GM12801 (cell line): ENCODE results near the gene PDE4C.

Source experiments
- CTCF ChIP-seq: IDR thresholded peaks from one replicate; pipeline ENCODE4 v1.5.1; 2011; ENCODE audit warnings: control low read depth; ENCODE audit not compliant: insufficient read length; ENCODE audit errors: extremely low read depth

The PDE4C gene

GRCh38 chr19:18191640-18192062 is 34.6 kb downstream of the PDE4C start:
- TF ChIP-seq CTCF: no peak

- no peak for TF ChIP-seq CTCF
These were observed 36.0 kb downstream of the PDE4C start for GRCh38 chr19:18190278-18190677.

DNA sequence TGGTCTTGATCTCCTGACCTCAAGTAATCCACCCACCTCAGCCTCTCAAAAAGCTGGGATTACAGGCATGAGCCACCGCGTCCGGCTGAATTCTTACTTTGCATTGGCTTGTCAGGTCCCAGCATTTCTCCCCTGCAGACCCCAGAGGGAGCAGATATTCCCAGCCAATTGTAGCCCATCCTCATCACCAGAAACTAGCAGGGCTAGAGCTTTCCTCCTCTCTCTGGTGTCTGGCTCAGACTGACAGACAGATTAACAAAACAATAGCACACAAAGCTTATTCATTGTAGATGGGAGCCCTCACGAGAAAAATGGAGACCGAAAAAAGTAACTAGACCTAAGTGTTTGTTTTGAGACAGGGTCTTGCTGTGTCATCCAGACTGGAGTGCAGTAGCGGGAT is 40.7 kb downstream of the PDE4C start:
- no peak for TF ChIP-seq CTCF

DNA sequence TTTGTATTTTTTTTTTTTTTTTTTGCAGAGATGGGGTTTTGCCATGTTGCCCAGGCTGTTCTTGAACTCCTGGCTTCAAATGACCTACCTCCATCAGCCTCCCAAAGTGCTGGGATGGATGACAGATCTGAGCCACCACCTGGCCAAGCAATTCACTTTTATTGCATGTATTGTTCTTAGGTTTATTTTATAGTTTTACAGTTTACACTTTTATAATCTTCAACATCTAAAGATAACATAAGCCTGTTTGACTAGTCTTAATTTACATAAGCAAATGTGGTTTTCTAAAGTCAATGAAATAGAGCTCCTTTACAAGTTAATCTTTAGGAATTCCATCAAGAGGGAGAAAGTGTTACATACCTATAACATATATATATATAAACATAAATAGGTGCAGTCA is 42.7 kb downstream of the PDE4C start:
- TF ChIP-seq CTCF: no peak

DNA sequence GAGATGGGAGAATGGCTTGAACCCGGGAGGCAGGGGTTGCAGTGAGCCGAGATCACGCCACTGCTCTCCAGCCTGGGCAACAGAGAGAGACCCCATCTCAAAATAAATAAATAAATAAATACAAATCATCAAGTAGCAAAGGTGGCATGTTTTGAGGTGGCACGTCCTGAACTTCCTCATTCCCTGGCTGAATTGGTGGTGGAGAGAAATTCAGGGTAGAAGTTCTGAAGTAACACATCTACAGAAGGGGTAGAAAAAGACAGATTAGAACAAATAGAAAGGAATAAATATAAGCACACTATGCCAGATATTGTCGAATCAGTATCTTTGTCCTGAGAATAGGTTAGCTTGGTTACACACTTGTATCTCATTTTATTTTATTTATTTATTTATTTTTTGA is 46.3 kb downstream of the PDE4C start:
- no peak for TF ChIP-seq CTCF

GRCh38 chr19:18176367-18177310 is 49.6 kb downstream of the PDE4C start:
- TF ChIP-seq CTCF: no peak

GRCh38 chr19:18174983-18175382 is 51.3 kb downstream of the PDE4C start:
- no peak for TF ChIP-seq CTCF
